H1 (cell line): ENCODE results near the gene CPNE5. TPM values are rescaled to one million over a fixed set of nuclear protein-coding genes. Genes with fewer than 3 reads are reported as not detected.

Experiments
- ASH2L ChIP-seq: fragments of 200-600, 300-600 bp; sonication (generic); IDR thresholded peaks from one replicate; pipeline ENCODE4 v1.7.1; 2017; ENCODE audit warnings: low read length
- CHD2 ChIP-seq: IDR thresholded peaks from 2 replicates; pipeline ENCODE4 v1.6.1; 2012; ENCODE audit warnings: low read length, improper control_type of control experiment
- CHD7 ChIP-seq: fragments of 300-600 bp; sonication (generic); IDR thresholded peaks from 2 replicates; pipeline ENCODE4 v1.7.1; 2012; ENCODE audit warnings: low read length, moderate library complexity, mild to moderate bottlenecking, inconsistent platforms; ENCODE audit not compliant: insufficient replicate concordance
- CTBP2 ChIP-seq: IDR thresholded peaks from 2 replicates; pipeline ENCODE4 v1.7.0; 2011; ENCODE audit warnings: borderline replicate concordance, mild to moderate bottlenecking, moderate library complexity, mixed read lengths, low read length; ENCODE audit not compliant: insufficient read depth, insufficient read length
- HDAC2 ChIP-seq, 2 experiments: fragments of 300-600 bp in 1 of 2; sonication (generic) in 1 of 2; IDR thresholded peaks; 2 replicates each; pipeline ENCODE4 v1.6.1; 2011 to 2012; ENCODE audit warnings: low read depth in 2 of 2, low read length in 2 of 2, mild to moderate bottlenecking in 2 of 2, moderate library complexity in 2 of 2, borderline replicate concordance in 1 of 2, inconsistent platforms in 1 of 2
- NANOG ChIP-seq: IDR thresholded peaks from 2 replicates; pipeline ENCODE4 v1.6.1; 2011; ENCODE audit warnings: low read length, low read depth, mild to moderate bottlenecking, inconsistent platforms; ENCODE audit not compliant: insufficient read depth, poor library complexity, severe bottlenecking
- SAP30 ChIP-seq: fragments of 300-600 bp; sonication (generic); IDR thresholded peaks from 2 replicates; pipeline ENCODE4 v1.7.1; 2012; ENCODE audit warnings: low read length, moderate library complexity, mild to moderate bottlenecking, inconsistent platforms; ENCODE audit not compliant: insufficient read depth, insufficient replicate concordance
- SIN3A ChIP-seq, 2 experiments: IDR thresholded peaks in 1 of 2; conservative IDR thresholded peaks in 1 of 2; 2 replicates each; pipeline ENCODE4 v1.6.1; 2011 to 2012; ENCODE audit warnings: low read length in 2 of 2, improper control_type of control experiment in 1 of 2, low read depth in 1 of 2, mild to moderate bottlenecking in 1 of 2
- SP4 ChIP-seq: IDR thresholded peaks from 2 replicates; pipeline ENCODE4 v1.6.1; 2012; ENCODE audit warnings: low read length, inconsistent platforms
- SRF ChIP-seq: IDR thresholded peaks from 2 replicates; pipeline ENCODE4 v1.6.1; 2011; ENCODE audit warnings: mild to moderate bottlenecking, low read depth, low read length, moderate library complexity
- polyA plus RNA-seq, 7 experiments: library from polyadenylated mRNA; depleted of rRNA in 3 of 7; stranded (reverse) in 5 of 7; unstranded in 2 of 7; fragments of >200 nt in 5 of 7; fragments of 200-250 nt in 2 of 7; gene quantifications; 1 replicate in 5 of 7; 2 replicates in 1 of 7; 4 replicates in 1 of 7; pipeline versions ENCODE4 v1.2.1 to v1.2.3, GENCODE V29; 2011 to 2013; ENCODE audit warnings: missing spikeins in 2 of 7, mixed read lengths in 2 of 7
- total RNA-seq: library from RNA; stranded (reverse); fragmentation: NEBNext Ultra II Directional; extraction: Animal tissue kit (Norgen Biotek cat#: 25700); gene quantifications from 2 replicates; pipeline ENCODE4 v1.2.1, GENCODE V29; 2021

CPNE5 gene
- total and polyA plus RNA-seq, 2 of the 8 experiments (the other 6 are each of a cell fraction or from before 2014, with no cell fraction given): 0.88 to 1.8 TPM

DNA sequence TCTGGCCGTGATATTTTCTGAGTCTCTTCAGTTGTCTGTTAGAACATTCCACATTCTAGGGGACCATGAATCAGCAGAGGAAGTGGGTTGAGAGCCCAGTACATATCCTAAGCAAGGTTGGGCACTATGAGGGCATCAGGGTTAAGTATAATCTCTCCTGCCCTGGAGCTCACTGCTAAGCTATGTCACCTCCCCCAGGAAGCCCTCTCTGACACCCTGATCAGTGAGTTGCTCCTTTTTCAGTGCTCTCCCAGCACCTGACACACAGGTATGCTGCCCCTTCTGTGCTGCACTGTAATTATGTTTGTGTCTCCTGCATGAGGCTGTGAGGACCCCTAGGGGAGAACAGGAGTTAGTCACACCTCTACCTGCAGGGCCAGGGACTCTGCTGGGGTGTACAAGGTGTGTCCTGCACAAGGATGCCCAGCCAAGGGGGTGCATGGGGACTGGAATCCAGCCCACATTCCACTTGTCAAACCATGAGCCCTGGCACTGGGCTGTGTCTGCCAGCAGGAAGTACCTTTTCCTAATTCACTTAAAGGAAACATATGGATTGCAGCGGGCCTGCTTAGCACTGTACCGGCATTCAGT lies 137.7 kb downstream of the CPNE5 start (continued):
- TF ChIP-seq CHD2: no peak
- no peak for TF ChIP-seq SP4
- TF ChIP-seq ASH2L: no peak
- TF ChIP-seq NANOG: no peak
- TF ChIP-seq CTBP2: no peak
- peak in 1 of 2 experiments; percentile 93; a peak in 1 of 4 replicates for TF ChIP-seq HDAC2 (IDR thresholded peaks at IDR 0.05; ENCODE audit: borderline replicate concordance in 1 of 2, low read depth in 2 of 2, low read length in 2 of 2)
- no peak for TF ChIP-seq CHD7
- TF ChIP-seq SIN3A (conservative IDR thresholded peaks at IDR 0.05 in 1 of 2, IDR thresholded peaks at IDR 0.05 in 1 of 2; ENCODE audit: low read depth in 1 of 2, low read length in 2 of 2): no peak
- no peak for TF ChIP-seq SAP30
- TF ChIP-seq SRF: no peak
